ENCODE results near the gene ADCY10.
"Not testable (repeated sequence)": the region's sequence is repeated elsewhere in the genome, so short reads cannot be mapped to it uniquely, and the experiment has no call there.

Gene ADCY10

DNA sequence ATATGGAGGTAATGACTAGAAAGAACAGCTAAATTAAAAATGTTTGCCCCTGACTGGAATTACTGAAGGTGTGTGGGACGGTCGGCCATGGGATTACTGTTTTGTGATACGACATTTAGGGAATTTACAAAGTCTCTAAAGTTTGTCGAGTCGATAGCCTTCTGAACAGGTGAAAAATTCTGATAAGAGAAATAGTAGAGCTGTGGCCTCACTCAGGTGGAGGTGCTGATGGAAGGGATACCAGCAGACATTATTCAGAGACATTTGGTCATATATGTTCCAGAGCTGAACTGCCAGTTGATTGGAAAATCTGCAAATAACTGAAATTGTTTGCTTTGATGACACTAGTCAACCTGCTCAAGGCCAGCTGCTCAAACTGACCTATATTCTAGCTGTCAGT, 71.1 kb downstream of the ADCY10 start:
- no peak for DNase-seq

- DNase-seq: no peak
Observed at GRCh38 chr1:167841530-167841929, 72.4 kb downstream of the ADCY10 start.

- no peak for DNase-seq
Observed at GRCh38 chr1:167839009-167839408, 74.9 kb downstream of the ADCY10 start.

- DNase-seq: no peak
Observed at GRCh38 chr1:167837326-167837725, 76.6 kb downstream of the ADCY10 start.

DNA sequence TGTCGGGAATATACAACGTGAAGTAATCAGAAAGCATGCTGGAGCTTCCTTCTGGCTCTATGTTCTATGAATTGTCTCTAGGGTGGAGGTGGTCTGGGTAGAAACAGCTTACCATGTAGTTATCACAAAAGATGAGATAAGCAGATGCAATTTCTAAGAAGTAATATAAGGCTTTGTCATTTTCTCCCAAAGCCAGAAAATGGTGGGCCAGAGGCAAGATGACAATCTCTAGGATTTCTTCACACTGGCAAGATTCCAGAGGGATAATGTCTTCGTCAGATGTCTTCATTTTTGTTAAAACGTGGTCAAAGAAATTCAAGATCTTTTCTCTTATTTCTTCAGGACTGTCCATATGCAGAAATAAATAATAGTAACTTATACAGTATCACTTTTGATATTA, 77.7 kb downstream of the ADCY10 start:
- no peak for DNase-seq

- no peak for DNase-seq
Observed at GRCh38 chr1:167833904-167834303, 80.0 kb downstream of the ADCY10 start.

- no peak for DNase-seq
Observed at GRCh38 chr1:167832693-167833092, 81.2 kb downstream of the ADCY10 start.

- not testable (repeated sequence) for DNase-seq
Observed at GRCh38 chr1:167830668-167831067, 83.3 kb downstream of the ADCY10 start.

- no peak for DNase-seq
Observed at GRCh38 chr1:167829868-167830267, 84.1 kb downstream of the ADCY10 start.

DNA sequence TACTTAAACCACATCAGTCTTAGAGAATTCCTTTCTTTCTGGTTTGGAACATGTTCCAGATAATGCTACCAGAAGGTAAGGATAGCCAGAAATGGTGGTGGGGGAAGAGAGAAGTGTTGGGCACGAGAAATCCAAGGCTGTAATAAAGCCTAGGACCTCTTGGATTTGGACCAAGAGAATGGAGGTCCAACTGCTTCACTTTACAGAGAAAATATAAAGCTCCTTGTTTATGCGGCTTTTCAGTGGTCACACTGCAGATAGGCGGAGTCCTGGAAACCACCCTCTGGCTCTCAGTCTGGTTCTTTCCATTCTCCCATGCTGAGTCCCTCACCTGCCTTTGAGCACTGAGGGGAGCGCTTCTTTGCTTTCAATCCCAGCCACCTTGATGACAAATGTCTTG, 87.8 kb downstream of the ADCY10 start:
- DNase-seq: no peak

GRCh38 chr1:167825419-167826079, 88.4 kb downstream of the ADCY10 start:
- no peak for DNase-seq

GRCh38 chr1:167824163-167824794, 89.7 kb downstream of the ADCY10 start:
- DNase-seq: no peak

GRCh38 chr1:167821969-167822685, 91.8 kb downstream of the ADCY10 start:
- no peak for DNase-seq

DNA sequence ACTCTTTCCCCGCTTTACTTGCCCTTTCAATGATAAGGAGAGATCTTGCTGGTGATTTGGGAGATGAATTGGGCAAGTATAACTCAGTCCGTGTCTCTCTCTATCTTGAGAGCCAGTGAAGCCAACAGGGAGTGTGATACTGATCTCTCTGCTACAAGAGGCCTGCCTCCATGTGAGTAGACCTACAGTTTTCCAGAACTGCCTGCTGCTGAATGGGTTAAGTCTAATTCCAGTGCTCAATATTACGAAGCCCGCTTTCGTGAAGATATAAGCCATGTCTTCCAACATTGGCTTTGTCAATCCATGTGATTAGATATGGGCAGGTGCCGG, 92.6 kb downstream of the ADCY10 start:
- no peak for DNase-seq

DNA sequence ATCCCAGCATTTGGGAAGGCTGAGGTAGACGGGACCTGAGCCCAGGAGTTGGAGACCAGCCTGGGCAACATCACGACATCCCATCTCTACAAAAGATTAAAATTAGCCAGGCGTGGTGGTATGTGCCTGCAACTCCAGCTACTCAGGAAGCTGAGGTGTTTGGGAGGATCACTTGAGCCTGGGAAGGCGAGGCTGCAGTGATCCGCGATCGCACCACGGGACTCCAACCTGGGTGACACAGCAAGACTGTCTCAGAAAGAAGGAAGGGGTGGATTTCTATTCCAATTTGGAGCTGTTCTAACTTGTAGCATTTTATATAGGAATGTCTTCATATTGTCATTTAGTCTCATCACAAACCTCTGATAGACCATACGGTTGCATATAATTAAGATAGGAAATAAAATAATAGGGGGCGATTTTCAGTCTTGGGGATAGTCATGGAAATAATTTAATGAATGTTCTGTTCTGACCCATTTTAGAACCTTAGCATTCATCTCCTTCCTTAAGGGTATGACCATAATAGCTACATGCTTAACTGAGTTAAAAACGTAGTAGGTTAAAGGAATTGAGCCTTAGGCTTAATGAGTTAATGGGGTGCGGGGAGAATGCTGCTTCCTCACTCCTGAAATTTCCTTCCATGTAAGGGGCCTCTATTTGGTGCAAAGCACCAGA, 93.1 kb downstream of the ADCY10 start:
- no peak for DNase-seq

DNA sequence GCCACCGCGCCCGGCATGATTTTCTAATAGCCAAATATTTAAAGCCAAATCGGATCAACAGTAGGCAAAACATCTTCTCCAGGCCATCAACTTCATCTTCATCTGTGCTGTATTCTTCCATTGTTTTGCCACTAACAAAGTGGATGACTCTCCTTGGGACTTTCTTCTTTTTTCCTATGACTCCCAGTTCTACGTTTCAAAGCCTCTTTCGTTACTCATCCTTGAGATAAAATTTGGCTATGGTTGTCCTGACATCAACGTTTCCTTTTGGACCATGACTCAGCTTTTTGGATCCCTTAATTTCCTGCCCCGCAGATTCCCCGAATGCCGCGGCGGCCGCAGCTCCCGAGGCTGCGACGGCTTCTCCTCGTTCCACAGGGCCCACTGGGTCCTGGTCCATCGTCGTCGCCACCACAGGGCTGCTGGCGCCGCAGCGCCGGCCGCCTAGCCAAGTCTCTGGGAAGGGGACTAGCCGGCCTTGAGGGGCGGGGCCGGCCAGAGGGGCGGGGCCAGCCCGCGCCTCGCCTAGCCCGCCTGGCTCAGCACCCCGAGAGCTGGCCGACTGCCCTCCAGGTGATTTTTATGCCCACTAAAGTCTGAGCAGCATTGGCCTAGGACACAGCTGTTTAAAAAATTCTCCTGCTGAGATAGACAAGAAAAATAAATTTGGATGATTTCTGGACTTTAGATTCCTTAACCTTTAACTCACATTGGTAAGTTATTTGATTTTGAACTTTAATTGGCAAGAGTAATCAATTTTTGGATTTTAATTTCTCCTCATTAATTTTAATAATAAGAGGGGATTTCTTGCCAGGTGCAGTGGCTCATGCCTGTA, 93.9 kb downstream of the ADCY10 start:
- peak in 1 of 5 donors; percentile 43 for DNase-seq

DNA sequence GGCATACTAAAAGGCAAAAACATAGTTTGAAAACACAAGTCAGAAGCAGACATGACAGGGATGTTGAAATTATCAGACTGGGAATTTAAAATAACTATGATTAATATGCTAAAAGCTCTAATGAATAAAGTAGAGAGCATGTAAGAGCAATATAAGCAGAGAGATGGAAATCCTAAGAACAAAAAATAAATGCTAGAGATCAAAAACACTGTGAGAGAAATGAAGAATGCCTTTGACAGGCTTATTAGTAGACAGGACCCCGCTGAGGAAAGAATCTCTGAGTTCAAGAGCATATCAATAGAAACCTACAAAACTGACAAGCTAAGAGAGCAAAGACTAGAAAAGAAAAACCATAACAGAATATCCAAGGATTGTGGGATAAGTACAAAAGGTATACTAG, 98.3 kb downstream of the ADCY10 start:
- no peak for DNase-seq

GRCh38 chr1:167812972-167813371, 101.0 kb downstream of the ADCY10 start:
- DNase-seq: no peak

- no peak for DNase-seq
Observed at GRCh38 chr1:167808690-167809089, 105.2 kb downstream of the ADCY10 start.

GRCh38 chr1:167808104-167808503, 105.8 kb downstream of the ADCY10 start:
- no peak for DNase-seq

GRCh38 chr1:167806676-167807075, 107.3 kb downstream of the ADCY10 start:
- DNase-seq: not testable (repeated sequence)

GRCh38 chr1:167806235-167806634, 107.7 kb downstream of the ADCY10 start:
- not testable (repeated sequence) for DNase-seq
